SK-N-SH (cell line): ENCODE results near the gene ATXN7L3.

Source experiments
- CTCF ChIP-seq: fragments of 200-600 bp; sonication (generic); IDR thresholded peaks from 2 replicates; pipeline ENCODE4 v1.6.1; 2017; ENCODE audit warnings: antibody characterized with exemption, mild to moderate bottlenecking, moderate library complexity
- EP300 ChIP-seq, 2 experiments: IDR thresholded peaks; 2 replicates each; pipeline versions ENCODE4 v1.4.0 to v1.6.1; 2012; ENCODE audit warnings: borderline replicate concordance in 1 of 2, low read depth in 1 of 2, low read length in 1 of 2
- FOXJ3 ChIP-seq: sonication (generic); formaldehyde crosslinking; IDR thresholded peaks from 2 replicates; pipeline ENCODE4 v1.5.1; 2020; ENCODE audit warnings: mild to moderate bottlenecking, missing genetic modification reagents
- FOXM1 ChIP-seq: IDR thresholded peaks from 2 replicates; pipeline ENCODE4 v1.4.0; 2012; ENCODE audit warnings: low read depth, mild to moderate bottlenecking
- IRF3 ChIP-seq: fragments of 150-350 bp; IDR thresholded peaks from 2 replicates; pipeline ENCODE4 v1.6.1; 2016; ENCODE audit warnings: mild to moderate bottlenecking, low read depth, low read length
- MAX ChIP-seq: IDR thresholded peaks from 2 replicates; pipeline ENCODE4 v1.4.0; 2012; ENCODE audit warnings: low read depth
- POLR2AphosphoS5 ChIP-seq: IDR thresholded peaks from 2 replicates; pipeline ENCODE4 v1.6.1; 2012; ENCODE audit warnings: low read depth, low read length
- RFX5 ChIP-seq: IDR thresholded peaks from 2 replicates; pipeline ENCODE4 v1.6.1; 2012; ENCODE audit warnings: mild to moderate bottlenecking, improper control_type of control experiment, low read length
- SIN3A ChIP-seq: IDR thresholded peaks from 2 replicates; pipeline ENCODE4 v1.6.1; 2012; ENCODE audit warnings: low read depth, mild to moderate bottlenecking, low read length, moderate library complexity, borderline replicate concordance
- SMC3 ChIP-seq: IDR thresholded peaks from 2 replicates; pipeline ENCODE4 v1.6.1; 2012; ENCODE audit warnings: low read depth, low read length, improper control_type of control experiment

- no peak for TF ChIP-seq IRF3
- no peak for TF ChIP-seq EP300 (IDR thresholded peaks at IDR 0.05; ENCODE audit: borderline replicate concordance in 1 of 2, low read depth in 1 of 2, low read length in 1 of 2)
- TF ChIP-seq MAX: no peak
- TF ChIP-seq RFX5: no peak
- no peak for TF ChIP-seq CTCF
- no peak for TF ChIP-seq SIN3A
- TF ChIP-seq POLR2AphosphoS5: no peak
- no peak for TF ChIP-seq FOXJ3 (CRISPR knock-in tag)
- TF ChIP-seq SMC3: no peak
- TF ChIP-seq FOXM1: no peak
Observed at GRCh38 chr17:44216173-44216572, 16.5 kb upstream of the ATXN7L3 start.
